Liver (tissue), 9 donors: ENCODE data around the gene TUBGCP5. TPM values are rescaled to one million over a fixed set of nuclear protein-coding genes. Genes with fewer than 3 reads are reported as not detected.

Experiments
- DNase-seq: peaks from one replicate; pipeline ENCODE4 v3.0.0-alpha.2; 2017; ENCODE audit warnings: low spot score
- H3K27ac ChIP-seq, 2 donors: one replicate each; pipeline ENCODE4 v1.7.0; 2013; ENCODE audit warnings: inconsistent platforms in 2 of 2, low read length in 2 of 2, control low read depth in 1 of 2, low read depth in 1 of 2, mild to moderate bottlenecking in 1 of 2
- H3K27me3 ChIP-seq, 4 donors: one replicate each; pipeline versions ENCODE4 v1.6.1 to v1.7.0; 2013; ENCODE audit warnings: low read length in 3 of 4, inconsistent platforms in 1 of 4, mild to moderate bottlenecking in 1 of 4, moderate library complexity in 1 of 4; ENCODE audit not compliant: control insufficient read depth in 4 of 4, insufficient read depth in 4 of 4
- H3K36me3 ChIP-seq, 4 donors: one replicate each; pipeline versions ENCODE4 v1.6.1 to v1.7.0; 2013; ENCODE audit warnings: low read length in 3 of 4, mild to moderate bottlenecking in 3 of 4, low read depth in 1 of 4, moderate library complexity in 1 of 4; ENCODE audit not compliant: control insufficient read depth in 4 of 4, insufficient read depth in 3 of 4
- H3K4me1 ChIP-seq, 4 donors: one replicate each; pipeline versions ENCODE4 v1.6.1 to v1.7.0; 2013; ENCODE audit warnings: low read length in 3 of 4, mild to moderate bottlenecking in 3 of 4, moderate library complexity in 1 of 4; ENCODE audit not compliant: control insufficient read depth in 4 of 4, insufficient read depth in 4 of 4
- H3K4me3 ChIP-seq, 3 donors: one replicate each; pipeline versions ENCODE4 v1.6.1 to v1.7.0; 2013; ENCODE audit warnings: low read length in 3 of 3, control low read depth in 1 of 3, low read depth in 1 of 3, mild to moderate bottlenecking in 1 of 3
- H3K9ac ChIP-seq, 2 donors: one replicate each; pipeline ENCODE4 v1.7.0; 2013; ENCODE audit warnings: low read length in 2 of 2, mild to moderate bottlenecking in 2 of 2, moderate library complexity in 2 of 2, control low read depth in 1 of 2, low read depth in 1 of 2
- H3K9me3 ChIP-seq, 4 donors: one replicate each; pipeline versions ENCODE4 v1.6.1 to v1.7.0; 2013; ENCODE audit warnings: low read length in 3 of 4; ENCODE audit not compliant: control insufficient read depth in 4 of 4
- ATF3 ChIP-seq: IDR thresholded peaks from 2 replicates; pipeline ENCODE4 v1.6.1; 2016; ENCODE audit warnings: antibody characterized with exemption
- CTCF ChIP-seq: fragments of 150-350 bp; IDR thresholded peaks from 2 replicates; pipeline ENCODE4 v1.5.1; 2017; ENCODE audit warnings: improper control_type of control experiment, low read depth, low read length; ENCODE audit not compliant: missing input control
- EGR1 ChIP-seq, 2 donors: IDR thresholded peaks; 2 replicates each; pipeline ENCODE4 v1.6.1; 2016 to 2018; ENCODE audit warnings: antibody characterized with exemption in 2 of 2, low read depth in 2 of 2
- FOXA1 ChIP-seq: IDR thresholded peaks from 2 replicates; pipeline ENCODE4 v1.6.1; 2016; ENCODE audit warnings: antibody characterized with exemption
- FOXA2 ChIP-seq: IDR thresholded peaks from 2 replicates; pipeline ENCODE4 v1.6.1; 2016; ENCODE audit warnings: antibody characterized with exemption
- GABPA ChIP-seq, 2 donors: IDR thresholded peaks in 1 of 2; conservative IDR thresholded peaks in 1 of 2; 2 replicates each; pipeline ENCODE4 v1.6.1; 2016; ENCODE audit warnings: antibody characterized with exemption in 2 of 2, mild to moderate bottlenecking in 1 of 2, moderate library complexity in 1 of 2
- HNF4A ChIP-seq, 2 donors: conservative IDR thresholded peaks; 2 replicates each; pipeline ENCODE4 v1.6.1; 2016; ENCODE audit warnings: antibody characterized with exemption in 2 of 2, mild to moderate bottlenecking in 2 of 2
- HNF4G ChIP-seq: IDR thresholded peaks from 2 replicates; pipeline ENCODE4 v1.6.1; 2016; ENCODE audit warnings: antibody characterized with exemption
- JUND ChIP-seq, 2 donors: IDR thresholded peaks; 2 replicates each; pipeline ENCODE4 v1.6.1; 2016; ENCODE audit warnings: antibody characterized with exemption in 2 of 2
- MAX ChIP-seq: IDR thresholded peaks from 2 replicates; pipeline ENCODE4 v1.6.1; 2016; ENCODE audit warnings: antibody characterized with exemption
- NR2F2 ChIP-seq: IDR thresholded peaks from 2 replicates; pipeline ENCODE4 v1.6.1; 2016; ENCODE audit warnings: antibody characterized with exemption
- RAD21 ChIP-seq, 2 donors: IDR thresholded peaks; 2 replicates each; pipeline ENCODE4 v1.6.1; 2016; ENCODE audit warnings: antibody characterized with exemption in 2 of 2, mild to moderate bottlenecking in 2 of 2
- RXRA ChIP-seq, 2 donors: IDR thresholded peaks; 2 replicates each; pipeline ENCODE4 v1.6.1; 2017 to 2018; ENCODE audit warnings: antibody characterized with exemption in 2 of 2, mild to moderate bottlenecking in 1 of 2
- SP1 ChIP-seq: IDR thresholded peaks from 2 replicates; pipeline ENCODE4 v1.6.1; 2018; ENCODE audit warnings: antibody characterized with exemption, mild to moderate bottlenecking
- TAF1 ChIP-seq: conservative IDR thresholded peaks from 2 replicates; pipeline ENCODE4 v1.6.1; 2016; ENCODE audit warnings: antibody characterized with exemption, mild to moderate bottlenecking
- YY1 ChIP-seq: IDR thresholded peaks from 2 replicates; pipeline ENCODE4 v1.6.1; 2016; ENCODE audit warnings: antibody characterized with exemption, mild to moderate bottlenecking
- WGBS: extraction: QIAGEN DNeasy Blood & Tissue Kit; methylation state at CpG from one replicate; pipeline ENCODE4 v1.1.7; 2013; 5-methylcytosine and 5-hydroxymethylcytosine counted together
- polyA plus RNA-seq, 2 donors: library from polyadenylated mRNA; stranded (reverse) in 1 of 2; unstranded in 1 of 2; fragments of 200-250 nt in 1 of 2; fragments of >200 nt in 1 of 2; fragmentation: Nextera tagmentation in 1 of 2; extraction: Ambion mirVana in 1 of 2; gene quantifications; one replicate each; pipeline versions ENCODE4 v1.2.1 to v1.2.3, GENCODE V29; 2013 to 2015
- total RNA-seq, 2 donors: library from RNA; depleted of rRNA; stranded (reverse); fragments of >200 nt; gene quantifications; one replicate each; pipeline ENCODE4 v1.2.3, GENCODE V29; 2014
- TF ChIP-seq, protein P1 (sequence below): IDR thresholded peaks from 2 replicates; pipeline ENCODE4 v1.6.1; 2016; ENCODE audit warnings: antibody characterized with exemption
- TF ChIP-seq, protein P2 (sequence below): IDR thresholded peaks from 2 replicates; pipeline ENCODE4 v1.6.1; 2016; ENCODE audit warnings: antibody characterized with exemption, mild to moderate bottlenecking
- donor health status: healthy.
- donor health status: healthy.
- donor health status: healthy.
- donor health status: healthy.
- donor health status: healthy.

TUBGCP5 gene
- total and polyA plus RNA-seq, 4 donors: 5.5 to 17.3 (median 7.4) TPM

DNA sequence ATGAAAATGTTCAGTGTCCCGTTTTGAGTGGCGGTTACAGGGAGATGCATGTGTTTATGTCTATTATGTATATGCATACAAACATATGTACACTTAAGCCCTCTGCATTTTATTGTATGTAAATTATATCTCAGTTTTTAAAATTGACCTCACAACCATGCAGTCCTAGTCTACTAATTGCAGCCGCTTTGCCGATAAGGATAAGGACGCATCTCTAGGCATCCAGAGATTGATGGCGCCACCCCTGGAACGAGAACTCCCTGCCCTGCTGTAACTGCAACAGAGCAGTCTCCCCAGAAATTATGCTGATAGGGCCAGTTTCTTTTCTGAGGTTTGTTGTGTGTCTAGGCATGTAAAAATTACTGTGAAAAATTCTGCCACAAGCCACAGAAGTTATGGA lies 40.4 kb upstream of the TUBGCP5 start:
- 82% methylated on average over 7 of the region's 7 CpGs for WGBS
- H3K9ac ChIP-seq: no peak overlapping the region
- no peaks in the 10 kb centered on the region for H3K9me3 ChIP-seq
- no peak for TF ChIP-seq HNF4A (conservative IDR thresholded peaks at IDR 0.05)
- no peak for TF ChIP-seq MAX
- no peak for TF ChIP-seq FOXA1
- TF ChIP-seq GABPA (IDR thresholded peaks at IDR 0.05 in 1 of 2, conservative IDR thresholded peaks at IDR 0.05 in 1 of 2): no peak
- no peak for TF ChIP-seq SP1
- TF ChIP-seq RXRA (IDR thresholded peaks at IDR 0.05): no peak
- no peak for TF ChIP-seq RAD21 (IDR thresholded peaks at IDR 0.05)
- no peak for TF ChIP-seq YY1
- TF ChIP-seq TAF1: no peak
- no peak for TF ChIP-seq EGR1 (IDR thresholded peaks at IDR 0.05; ENCODE audit: low read depth in 2 of 2)
- TF ChIP-seq NR2F2: no peak
- TF ChIP-seq JUND (IDR thresholded peaks at IDR 0.05): no peak
- no peak for TF ChIP-seq FOXA2
- TF ChIP-seq HNF4G: no peak
- no peak for TF ChIP-seq ATF3
- TF ChIP-seq, protein P1, sequence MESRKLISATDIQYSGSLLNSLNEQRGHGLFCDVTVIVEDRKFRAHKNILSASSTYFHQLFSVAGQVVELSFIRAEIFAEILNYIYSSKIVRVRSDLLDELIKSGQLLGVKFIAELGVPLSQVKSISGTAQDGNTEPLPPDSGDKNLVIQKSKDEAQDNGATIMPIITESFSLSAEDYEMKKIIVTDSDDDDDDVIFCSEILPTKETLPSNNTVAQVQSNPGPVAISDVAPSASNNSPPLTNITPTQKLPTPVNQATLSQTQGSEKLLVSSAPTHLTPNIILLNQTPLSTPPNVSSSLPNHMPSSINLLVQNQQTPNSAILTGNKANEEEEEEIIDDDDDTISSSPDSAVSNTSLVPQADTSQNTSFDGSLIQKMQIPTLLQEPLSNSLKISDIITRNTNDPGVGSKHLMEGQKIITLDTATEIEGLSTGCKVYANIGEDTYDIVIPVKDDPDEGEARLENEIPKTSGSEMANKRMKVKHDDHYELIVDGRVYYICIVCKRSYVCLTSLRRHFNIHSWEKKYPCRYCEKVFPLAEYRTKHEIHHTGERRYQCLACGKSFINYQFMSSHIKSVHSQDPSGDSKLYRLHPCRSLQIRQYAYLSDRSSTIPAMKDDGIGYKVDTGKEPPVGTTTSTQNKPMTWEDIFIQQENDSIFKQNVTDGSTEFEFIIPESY: no peak
- no peak for TF ChIP-seq CTCF
- TF ChIP-seq, protein P2, sequence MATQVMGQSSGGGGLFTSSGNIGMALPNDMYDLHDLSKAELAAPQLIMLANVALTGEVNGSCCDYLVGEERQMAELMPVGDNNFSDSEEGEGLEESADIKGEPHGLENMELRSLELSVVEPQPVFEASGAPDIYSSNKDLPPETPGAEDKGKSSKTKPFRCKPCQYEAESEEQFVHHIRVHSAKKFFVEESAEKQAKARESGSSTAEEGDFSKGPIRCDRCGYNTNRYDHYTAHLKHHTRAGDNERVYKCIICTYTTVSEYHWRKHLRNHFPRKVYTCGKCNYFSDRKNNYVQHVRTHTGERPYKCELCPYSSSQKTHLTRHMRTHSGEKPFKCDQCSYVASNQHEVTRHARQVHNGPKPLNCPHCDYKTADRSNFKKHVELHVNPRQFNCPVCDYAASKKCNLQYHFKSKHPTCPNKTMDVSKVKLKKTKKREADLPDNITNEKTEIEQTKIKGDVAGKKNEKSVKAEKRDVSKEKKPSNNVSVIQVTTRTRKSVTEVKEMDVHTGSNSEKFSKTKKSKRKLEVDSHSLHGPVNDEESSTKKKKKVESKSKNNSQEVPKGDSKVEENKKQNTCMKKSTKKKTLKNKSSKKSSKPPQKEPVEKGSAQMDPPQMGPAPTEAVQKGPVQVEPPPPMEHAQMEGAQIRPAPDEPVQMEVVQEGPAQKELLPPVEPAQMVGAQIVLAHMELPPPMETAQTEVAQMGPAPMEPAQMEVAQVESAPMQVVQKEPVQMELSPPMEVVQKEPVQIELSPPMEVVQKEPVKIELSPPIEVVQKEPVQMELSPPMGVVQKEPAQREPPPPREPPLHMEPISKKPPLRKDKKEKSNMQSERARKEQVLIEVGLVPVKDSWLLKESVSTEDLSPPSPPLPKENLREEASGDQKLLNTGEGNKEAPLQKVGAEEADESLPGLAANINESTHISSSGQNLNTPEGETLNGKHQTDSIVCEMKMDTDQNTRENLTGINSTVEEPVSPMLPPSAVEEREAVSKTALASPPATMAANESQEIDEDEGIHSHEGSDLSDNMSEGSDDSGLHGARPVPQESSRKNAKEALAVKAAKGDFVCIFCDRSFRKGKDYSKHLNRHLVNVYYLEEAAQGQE: no peak
- H3K27me3 ChIP-seq: peaks cover 0 to 3% (median 0%) of the 10 kb centered on the region in 4 donors
- no peak for DNase-seq
- no peaks in the 10 kb centered on the region for H3K36me3 ChIP-seq
- H3K27ac ChIP-seq: no peak overlapping the region
- no peak overlapping the region for H3K4me3 ChIP-seq
- H3K4me1 ChIP-seq: no peaks in the 10 kb centered on the region
